Adrenal gland (tissue), 5 donors: ENCODE results near the gene PHLDB1.

Experiments
- POLR2A ChIP-seq, 2 donors: fragments of 450-650 bp; IDR thresholded peaks; one replicate each; pipeline ENCODE4 v1.6.1; 2017; ENCODE audit warnings: antibody characterized with exemption in 2 of 2, mild to moderate bottlenecking in 2 of 2, moderate library complexity in 1 of 2
- TF ChIP-seq, protein P1 (sequence below), 6 experiments: fragments of 450-650 bp in 4 of 6; fragments of 200-600 bp in 2 of 6; sonication (generic) in 1 of 6; IDR thresholded peaks; 1 replicate in 5 of 6; 2 replicates in 1 of 6; pipeline versions ENCODE4 v1.5.1 to v1.8.0; 2016 to 2021; ENCODE audit warnings: antibody characterized with exemption in 6 of 6, mild to moderate bottlenecking in 2 of 6, moderate library complexity in 1 of 6
- donor health status: DM: no; HTN: no; CAD: no.

- TF ChIP-seq, protein P1, sequence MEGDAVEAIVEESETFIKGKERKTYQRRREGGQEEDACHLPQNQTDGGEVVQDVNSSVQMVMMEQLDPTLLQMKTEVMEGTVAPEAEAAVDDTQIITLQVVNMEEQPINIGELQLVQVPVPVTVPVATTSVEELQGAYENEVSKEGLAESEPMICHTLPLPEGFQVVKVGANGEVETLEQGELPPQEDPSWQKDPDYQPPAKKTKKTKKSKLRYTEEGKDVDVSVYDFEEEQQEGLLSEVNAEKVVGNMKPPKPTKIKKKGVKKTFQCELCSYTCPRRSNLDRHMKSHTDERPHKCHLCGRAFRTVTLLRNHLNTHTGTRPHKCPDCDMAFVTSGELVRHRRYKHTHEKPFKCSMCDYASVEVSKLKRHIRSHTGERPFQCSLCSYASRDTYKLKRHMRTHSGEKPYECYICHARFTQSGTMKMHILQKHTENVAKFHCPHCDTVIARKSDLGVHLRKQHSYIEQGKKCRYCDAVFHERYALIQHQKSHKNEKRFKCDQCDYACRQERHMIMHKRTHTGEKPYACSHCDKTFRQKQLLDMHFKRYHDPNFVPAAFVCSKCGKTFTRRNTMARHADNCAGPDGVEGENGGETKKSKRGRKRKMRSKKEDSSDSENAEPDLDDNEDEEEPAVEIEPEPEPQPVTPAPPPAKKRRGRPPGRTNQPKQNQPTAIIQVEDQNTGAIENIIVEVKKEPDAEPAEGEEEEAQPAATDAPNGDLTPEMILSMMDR (IDR thresholded peaks at IDR 0.05), result peak in 3 of 6 experiments; percentile 5 to 35 (median 35)
- peak in 1 of 2 donors; percentile 68 for TF ChIP-seq POLR2A (IDR thresholded peaks at IDR 0.05)
Observed at GRCh38 chr11:118634431-118635236, 27.2 kb downstream of the PHLDB1 start.
